Ascending aorta (tissue), 2 donors: ENCODE measurements around the gene ASAP2. TPM values are rescaled to one million over a fixed set of nuclear protein-coding genes. Genes with fewer than 3 reads are reported as not detected.

Source experiments
- DNase-seq, 2 donors: peaks; one replicate each; pipeline ENCODE4 v3.0.0-alpha.2; 2019; ENCODE audit warnings: low spot score in 2 of 2
- H3K27ac ChIP-seq, 2 donors: fragments of 200-600 bp; sonication (generic); one replicate each; pipeline ENCODE4 v1.5.1; 2016 to 2017; ENCODE audit warnings: mild to moderate bottlenecking in 1 of 2
- H3K27me3 ChIP-seq: fragments of 200-600 bp; sonication (generic); one replicate; pipeline ENCODE4 v1.5.1; 2017
- H3K36me3 ChIP-seq, 2 donors: fragments of 200-600 bp; sonication (generic); one replicate each; pipeline ENCODE4 v1.5.1; 2016
- H3K4me1 ChIP-seq, 2 donors: fragments of 200-600 bp; sonication (generic); one replicate each; pipeline ENCODE4 v1.5.1; 2016 to 2017; ENCODE audit warnings: mild to moderate bottlenecking in 1 of 2
- H3K4me3 ChIP-seq, 2 donors: fragments of 200-600 bp; sonication (generic); one replicate each; pipeline ENCODE4 v1.5.1; 2016 to 2017; ENCODE audit warnings: mild to moderate bottlenecking in 1 of 2
- H3K9me3 ChIP-seq, 2 donors: fragments of 200-600 bp; sonication (generic); one replicate each; pipeline ENCODE4 v1.5.1; 2016
- intact Hi-C: fragments of 100-400 bp; cut with DNase I; formaldehyde crosslinking; loops from one replicate; pipeline ENCODE4 v1.15.1; 2023
- total RNA-seq: library from RNA; depleted of rRNA; stranded (reverse); fragments of >200 nt; gene quantifications from one replicate; pipeline ENCODE4 v1.1.0, GENCODE V29; 2016
- TF ChIP-seq, protein P1 (sequence below), 3 experiments: fragments of 200-600 bp in 2 of 3; fragments of 450-650 bp in 1 of 3; sonication (generic) in 2 of 3; IDR thresholded peaks; one replicate each; pipeline ENCODE4 v1.5.1; 2016 to 2019; ENCODE audit warnings: antibody characterized with exemption in 3 of 3, mild to moderate bottlenecking in 1 of 3, moderate library complexity in 1 of 3

The ASAP2 gene
- total RNA-seq, 1 donor from 2014 or later, result 56.9 TPM

DNA sequence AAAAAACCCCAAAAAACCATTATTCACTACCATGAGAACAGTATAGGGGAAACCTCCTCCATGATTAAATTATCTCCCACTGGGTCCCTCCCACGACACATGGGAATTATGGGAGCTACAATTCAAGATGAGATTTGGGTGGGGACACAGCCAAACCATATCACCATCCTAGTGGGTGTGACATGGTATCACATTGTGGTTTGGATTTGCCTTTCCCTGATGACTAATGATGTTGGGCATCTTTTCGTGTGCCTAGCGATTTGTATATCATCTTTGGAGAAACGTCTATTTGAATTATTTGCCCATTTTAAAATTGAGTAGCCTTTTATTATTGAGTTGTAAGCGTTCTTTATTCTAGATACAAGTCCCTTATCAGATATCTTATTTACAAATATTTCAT lies 8.7 kb upstream of the ASAP2 start:
- DNase-seq, result peak in 1 of 2 donors; percentile 5

DNA sequence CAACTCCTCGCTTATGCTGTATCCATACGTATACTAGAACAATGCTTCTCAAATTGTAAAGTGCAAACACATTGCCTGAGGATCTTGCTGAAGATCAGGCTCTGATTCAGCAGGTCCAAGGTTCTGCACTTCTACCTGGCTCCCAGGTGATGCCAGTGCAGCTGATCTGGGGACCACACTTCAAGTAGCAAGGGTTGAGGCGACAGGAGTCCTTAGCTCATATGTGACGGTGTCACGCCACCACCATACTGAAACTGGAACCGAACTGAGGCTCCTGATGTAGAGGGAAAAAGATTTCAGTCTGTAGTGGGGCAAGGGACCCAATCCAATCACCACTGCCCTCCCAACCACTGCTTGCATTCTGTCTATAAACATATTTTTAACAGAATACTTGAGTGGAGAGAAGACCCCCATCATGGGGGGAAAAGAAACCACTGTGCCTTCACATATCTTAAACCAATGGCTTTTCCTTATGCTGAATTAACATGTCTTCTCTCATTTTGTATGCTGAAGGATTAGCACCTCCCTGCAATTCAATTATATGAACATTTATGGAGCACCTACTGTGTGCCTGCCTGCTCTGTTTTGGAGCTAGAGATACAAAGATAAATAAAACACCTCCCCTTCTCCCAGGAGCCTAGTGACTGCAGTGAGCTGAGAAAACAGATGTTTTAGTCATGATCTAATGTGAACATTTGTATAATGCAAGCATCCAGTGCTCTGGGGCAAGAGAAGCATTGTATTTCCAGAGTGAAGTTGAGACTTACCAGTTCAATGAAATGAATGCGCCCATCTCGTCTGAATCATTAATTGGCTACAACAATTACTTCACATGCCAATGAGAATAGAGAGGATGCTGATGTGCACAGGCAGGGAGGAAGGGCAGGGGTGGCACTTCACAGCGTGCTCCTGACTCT lies 6.6 kb upstream of the ASAP2 start:
- TF ChIP-seq, protein P1, sequence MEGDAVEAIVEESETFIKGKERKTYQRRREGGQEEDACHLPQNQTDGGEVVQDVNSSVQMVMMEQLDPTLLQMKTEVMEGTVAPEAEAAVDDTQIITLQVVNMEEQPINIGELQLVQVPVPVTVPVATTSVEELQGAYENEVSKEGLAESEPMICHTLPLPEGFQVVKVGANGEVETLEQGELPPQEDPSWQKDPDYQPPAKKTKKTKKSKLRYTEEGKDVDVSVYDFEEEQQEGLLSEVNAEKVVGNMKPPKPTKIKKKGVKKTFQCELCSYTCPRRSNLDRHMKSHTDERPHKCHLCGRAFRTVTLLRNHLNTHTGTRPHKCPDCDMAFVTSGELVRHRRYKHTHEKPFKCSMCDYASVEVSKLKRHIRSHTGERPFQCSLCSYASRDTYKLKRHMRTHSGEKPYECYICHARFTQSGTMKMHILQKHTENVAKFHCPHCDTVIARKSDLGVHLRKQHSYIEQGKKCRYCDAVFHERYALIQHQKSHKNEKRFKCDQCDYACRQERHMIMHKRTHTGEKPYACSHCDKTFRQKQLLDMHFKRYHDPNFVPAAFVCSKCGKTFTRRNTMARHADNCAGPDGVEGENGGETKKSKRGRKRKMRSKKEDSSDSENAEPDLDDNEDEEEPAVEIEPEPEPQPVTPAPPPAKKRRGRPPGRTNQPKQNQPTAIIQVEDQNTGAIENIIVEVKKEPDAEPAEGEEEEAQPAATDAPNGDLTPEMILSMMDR (IDR thresholded peaks at IDR 0.05), result no peak
- intact Hi-C loops, result no loop called here
- Histone ChIP-seq H3K4me3 (no peak overlapping the region), H3K36me3 (no peaks in the 10 kb centered on the region), H3K27ac (no peak overlapping the region), H3K27me3 (no peaks in the 10 kb centered on the region), H3K9me3 (no peaks in the 10 kb centered on the region), H3K4me1 (no peaks in the 10 kb centered on the region)
- peak in 1 of 2 donors; percentile 48 for DNase-seq

More for the DNA sequence above, 8.7 kb upstream of the ASAP2 start:
- TF ChIP-seq, protein P1 (IDR thresholded peaks at IDR 0.05), result no peak
- H3K4me3 ChIP-seq, result no peak overlapping the region
- peaks cover 0 to 15% of the 10 kb centered on the region in 2 donors for H3K4me1 ChIP-seq
- H3K27me3 ChIP-seq, result no peaks in the 10 kb centered on the region
- no peak overlapping the region for H3K27ac ChIP-seq
- intact Hi-C loops, result no loop called here
- H3K36me3 ChIP-seq, result no peaks in the 10 kb centered on the region
- no peaks in the 10 kb centered on the region for H3K9me3 ChIP-seq

DNA sequence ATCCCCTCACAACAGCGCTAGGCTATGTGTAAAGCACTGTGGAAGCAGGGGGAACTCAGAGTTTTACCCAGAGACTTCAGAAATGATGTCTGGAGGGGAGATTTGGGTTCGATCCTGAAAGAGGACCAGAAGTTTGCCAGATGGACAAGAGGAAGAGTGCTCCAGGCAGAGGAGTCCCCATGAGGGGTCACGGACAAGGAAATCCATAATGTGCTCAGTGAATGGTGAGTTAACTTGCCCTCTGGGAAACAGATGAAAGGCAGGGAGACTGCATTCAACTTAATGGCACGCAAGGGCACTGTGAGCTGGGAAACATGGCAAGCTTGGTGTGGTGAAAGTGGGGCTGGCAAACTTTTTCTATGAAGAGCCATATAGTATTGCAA lies 6.0 kb upstream of the ASAP2 start:
- TF ChIP-seq, protein P1 (IDR thresholded peaks at IDR 0.05), result no peak
- no peaks in the 10 kb centered on the region for H3K36me3 ChIP-seq
- no peak overlapping the region for H3K4me3 ChIP-seq
- no peaks in the 10 kb centered on the region for H3K4me1 ChIP-seq
- intact Hi-C loops, result no loop called here
- H3K9me3 ChIP-seq, result no peaks in the 10 kb centered on the region
- H3K27ac ChIP-seq, result no peak overlapping the region
- no peaks in the 10 kb centered on the region for H3K27me3 ChIP-seq
- DNase-seq, result peak in 1 of 2 donors; percentile 41

DNA sequence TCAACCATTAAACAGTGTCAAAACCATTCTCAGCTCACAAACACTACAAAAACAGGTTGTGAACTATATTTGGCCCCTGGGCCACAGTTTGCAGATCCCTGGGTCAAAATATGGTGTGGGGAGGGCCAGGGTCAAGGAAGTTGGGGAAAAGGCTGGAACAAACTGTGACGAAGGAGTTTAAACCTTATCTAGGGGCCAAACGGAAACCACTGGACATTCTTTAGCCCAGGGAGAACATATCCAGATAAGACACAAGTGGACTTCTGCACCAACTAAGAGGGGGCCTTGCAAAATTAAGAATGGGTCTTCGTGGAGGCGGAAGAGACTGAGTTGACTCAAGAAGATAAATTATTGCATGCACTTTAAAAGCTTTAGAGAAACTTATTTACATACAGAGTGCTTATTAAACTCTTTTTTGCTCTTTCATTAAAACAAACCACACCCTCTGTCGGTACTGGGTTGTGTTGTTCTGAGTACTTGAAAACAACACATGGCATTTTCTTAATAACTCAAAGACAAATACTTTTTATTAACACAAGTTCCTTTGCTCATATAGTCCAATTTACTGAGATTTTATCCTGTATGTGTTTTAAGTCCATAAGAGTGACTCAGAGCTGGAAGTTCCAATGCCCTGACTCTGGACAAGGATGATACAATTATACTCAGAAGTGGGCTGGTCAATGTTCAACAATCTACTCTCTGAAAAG lies 5.3 kb upstream of the ASAP2 start:
- DNase-seq, result peak in 1 of 2 donors; percentile 16
- intact Hi-C loops, result no loop called here
- H3K27me3 ChIP-seq, result no peaks in the 10 kb centered on the region
- no peaks in the 10 kb centered on the region for H3K4me1 ChIP-seq
- H3K9me3 ChIP-seq, result no peaks in the 10 kb centered on the region
- no peak overlapping the region for H3K4me3 ChIP-seq
- no peaks in the 10 kb centered on the region for H3K36me3 ChIP-seq
- TF ChIP-seq, protein P1 (IDR thresholded peaks at IDR 0.05), result no peak
- no peak overlapping the region for H3K27ac ChIP-seq

DNA sequence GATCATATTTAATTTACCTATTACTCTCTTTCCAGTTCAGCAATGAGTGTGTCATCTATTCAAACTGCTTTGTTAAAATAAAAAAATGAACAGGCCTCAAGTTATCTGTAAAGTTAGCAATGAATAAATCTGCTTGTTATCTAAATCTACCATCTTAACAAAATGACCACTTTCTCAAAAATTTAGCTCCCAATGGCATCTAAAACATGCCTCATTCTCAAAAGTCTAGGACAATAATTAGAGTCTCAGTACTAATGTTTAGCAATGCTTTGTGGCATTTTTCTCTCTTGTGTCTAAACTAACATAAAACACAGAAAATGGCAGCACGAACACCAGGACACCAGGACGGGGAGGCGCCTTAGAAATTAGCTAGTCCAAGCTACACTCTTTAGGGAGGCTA lies 3.6 kb upstream of the ASAP2 start:
- Histone ChIP-seq H3K27me3 (no peaks in the 10 kb centered on the region), H3K4me3 (no peak overlapping the region), H3K9me3 (no peaks in the 10 kb centered on the region), H3K36me3 (no peaks in the 10 kb centered on the region), H3K4me1 (no peaks in the 10 kb centered on the region), H3K27ac (no peak overlapping the region)
- TF ChIP-seq, protein P1 (IDR thresholded peaks at IDR 0.05), result no peak
- intact Hi-C loops, result no loop called here
- no peak for DNase-seq
